H1 (cell line): Measurements from ENCODE around the gene BFSP2. TPM values are rescaled to one million over a fixed set of nuclear protein-coding genes. Genes with fewer than 3 reads are reported as not detected.
"Not testable (repeated sequence)": the region's sequence is repeated elsewhere in the genome, so short reads cannot be mapped to it uniquely, and the experiment has no call there.

Experiments
- CTCF ChIA-PET: fragments of 300-600 bp; sonication (Branson Sonifier 250); formaldehyde crosslinking; loops from one replicate; lab custom pipeline; 2021; ENCODE audit not compliant: partially characterized antibody; lab: Charles Lee
- POLR2A ChIA-PET: fragments of 300-600 bp; sonication (Branson Sonifier 250); formaldehyde crosslinking; loops from one replicate; lab custom pipeline; 2021; ENCODE audit warnings: inconsistent platforms; ENCODE audit not compliant: partially characterized antibody; lab: Charles Lee
- DNase-seq, 2 experiments: peaks; one replicate each; pipeline versions ENCODE4 v3.0.0 to v3.0.0-alpha.2; 2010 to 2022; ENCODE audit warnings: low spot score in 2 of 2, low read depth in 1 of 2, mixed read lengths in 1 of 2
- FAIRE-seq: peaks from 2 replicates; lab custom pipeline; 2011; peaks lifted over from hg19 to GRCh38; lab: Jason Lieb, UNC
- H2AFZ ChIP-seq: 2 replicates; pipeline ENCODE4 v1.8.1; 2012; ENCODE audit warnings: low read length, inconsistent platforms
- H2AK5ac ChIP-seq: 2 replicates; pipeline ENCODE4 v1.6.1; 2013; ENCODE audit warnings: low read depth, low read length
- H2BK120ac ChIP-seq: replicated peaks from 2 replicates; pipeline ENCODE3; 2013; ENCODE audit warnings: low read depth, low read length, inconsistent platforms
- H2BK12ac ChIP-seq: 2 replicates; pipeline ENCODE4 v1.6.1; 2013; ENCODE audit warnings: low read depth, low read length
- H2BK15ac ChIP-seq: 2 replicates; pipeline ENCODE4 v1.6.1; 2013; ENCODE audit warnings: low read length
- H2BK20ac ChIP-seq: 2 replicates; pipeline ENCODE4 v1.6.1; 2013; ENCODE audit warnings: low read length
- H2BK5ac ChIP-seq: 2 replicates; pipeline ENCODE4 v1.6.1; 2013; ENCODE audit warnings: low read depth, low read length
- H3K14ac ChIP-seq: 2 replicates; pipeline ENCODE4 v1.6.1; 2013; ENCODE audit warnings: inconsistent platforms; ENCODE audit not compliant: insufficient read length
- H3K18ac ChIP-seq: 2 replicates; pipeline ENCODE4 v1.6.1; 2013; ENCODE audit warnings: low read length; ENCODE audit errors: extremely low read depth
- H3K23ac ChIP-seq: 2 replicates; pipeline ENCODE4 v1.6.1; 2013; ENCODE audit warnings: inconsistent platforms; ENCODE audit not compliant: insufficient read length
- H3K23me2 ChIP-seq: 2 replicates; pipeline ENCODE4 v1.6.1; 2013; ENCODE audit warnings: low read depth, low read length
- H3K27ac ChIP-seq: 2 replicates; pipeline ENCODE4 v1.6.1; 2011; ENCODE audit warnings: low read depth, low read length, inconsistent platforms
- H3K27me3 ChIP-seq, 4 experiments: replicated peaks in 1 of 4; 1 replicate in 1 of 4; 2 replicates in 3 of 4; pipeline versions ENCODE4 v1.6.1 to v1.8.1; 2011 to 2013; ENCODE audit warnings: low read length in 3 of 4, mild to moderate bottlenecking in 3 of 4, inconsistent platforms in 2 of 4, mixed read lengths in 2 of 4, moderate library complexity in 1 of 4; ENCODE audit not compliant: control insufficient read depth in 3 of 4, insufficient read depth in 3 of 4; ENCODE audit errors: extremely low read depth in 1 of 4
- H3K36me3 ChIP-seq, 4 experiments: 2 replicates each; pipeline versions ENCODE4 v1.6.1 to v1.8.1; 2011 to 2013; ENCODE audit warnings: mild to moderate bottlenecking in 4 of 4, low read length in 3 of 4, moderate library complexity in 2 of 4, control low read depth in 1 of 4, inconsistent platforms in 1 of 4; ENCODE audit not compliant: insufficient read depth in 4 of 4, control insufficient read depth in 2 of 4
- H3K4ac ChIP-seq: replicated peaks from 2 replicates; pipeline ENCODE3; 2013; ENCODE audit warnings: low read length, low read depth, mixed read lengths, inconsistent platforms; ENCODE audit not compliant: insufficient read length
- H3K4me1 ChIP-seq, 4 experiments: replicated peaks in 1 of 4; 1 replicate in 1 of 4; 2 replicates in 3 of 4; pipeline versions ENCODE4 v1.6.1 to v1.8.1; 2011 to 2013; ENCODE audit warnings: low read length in 3 of 4, inconsistent platforms in 2 of 4, mixed read lengths in 1 of 4; ENCODE audit not compliant: insufficient read depth in 4 of 4, control insufficient read depth in 3 of 4
- H3K4me2 ChIP-seq, 2 experiments: 2 replicates each; pipeline versions ENCODE4 v1.6.1 to v1.8.1; 2011 to 2013; ENCODE audit warnings: low read depth in 2 of 2, low read length in 2 of 2, control low read depth in 1 of 2, inconsistent platforms in 1 of 2, mild to moderate bottlenecking in 1 of 2; ENCODE audit not compliant: insufficient read depth in 1 of 2
- H3K4me3 ChIP-seq, 4 experiments: fragments of 200-600, 300-600 bp in 1 of 4; sonication (generic), shearing (Covaris generic), sonication (Bioruptor Twin) in 1 of 4; 2 replicates each; pipeline versions ENCODE4 v1.5.1 to v1.8.1; 2011 to 2016; ENCODE audit warnings: low read length in 4 of 4, low read depth in 3 of 4, control low read depth in 2 of 4, inconsistent platforms in 2 of 4, mild to moderate bottlenecking in 2 of 4, mixed read lengths in 1 of 4, moderate library complexity in 1 of 4; ENCODE audit not compliant: insufficient read depth in 2 of 4; ENCODE audit errors: extremely low read depth in 1 of 4
- H3K56ac ChIP-seq: replicated peaks from 2 replicates; pipeline ENCODE3; 2013; ENCODE audit warnings: low read depth, mild to moderate bottlenecking, mixed read lengths, low read length, inconsistent platforms; ENCODE audit not compliant: insufficient read length
- H3K79me1 ChIP-seq: 2 replicates; pipeline ENCODE4 v1.6.1; 2013; ENCODE audit warnings: low read depth, low read length, control low read depth
- H3K79me2 ChIP-seq, 2 experiments: 2 replicates each; pipeline versions ENCODE4 v1.6.1 to v1.8.1; 2012 to 2013; ENCODE audit warnings: low read length in 2 of 2, mild to moderate bottlenecking in 2 of 2, inconsistent platforms in 1 of 2; ENCODE audit not compliant: insufficient read depth in 2 of 2, control insufficient read depth in 1 of 2
- H3K9ac ChIP-seq, 4 experiments: replicated peaks in 1 of 4; 1 replicate in 1 of 4; 2 replicates in 3 of 4; pipeline versions ENCODE4 v1.6.1 to v1.8.1; 2011 to 2013; ENCODE audit warnings: low read depth in 3 of 4, low read length in 3 of 4, control low read depth in 2 of 4, mild to moderate bottlenecking in 2 of 4, moderate library complexity in 2 of 4, inconsistent platforms in 1 of 4; ENCODE audit errors: extremely low read depth in 1 of 4
- H3K9me3 ChIP-seq, 2 experiments: 2 replicates each; pipeline versions ENCODE4 v1.6.1 to v1.8.1; 2012 to 2013; ENCODE audit warnings: mild to moderate bottlenecking in 2 of 2, moderate library complexity in 2 of 2, control low read depth in 1 of 2, inconsistent platforms in 1 of 2, low read depth in 1 of 2, low read length in 1 of 2, mixed read lengths in 1 of 2; ENCODE audit not compliant: insufficient read depth in 2 of 2
- H4K20me1 ChIP-seq, 2 experiments: replicated peaks in 1 of 2; 2 replicates each; pipeline versions ENCODE3 to v1.8.1; 2011 to 2013; ENCODE audit warnings: inconsistent platforms in 2 of 2, low read length in 2 of 2, mild to moderate bottlenecking in 1 of 2; ENCODE audit not compliant: insufficient read depth in 2 of 2, control insufficient read depth in 1 of 2
- H4K5ac ChIP-seq: 2 replicates; pipeline ENCODE4 v1.6.1; 2013; ENCODE audit warnings: low read length, low read depth, mixed read lengths, inconsistent platforms; ENCODE audit not compliant: insufficient read length
- H4K8ac ChIP-seq: 2 replicates; pipeline ENCODE4 v1.8.0; 2013; ENCODE audit warnings: mild to moderate bottlenecking, moderate library complexity, low read length, inconsistent platforms; ENCODE audit not compliant: insufficient read depth; ENCODE audit errors: extremely low read depth
- H4K91ac ChIP-seq: replicated peaks from 2 replicates; pipeline ENCODE3; 2013; ENCODE audit warnings: low read length, mixed read lengths, inconsistent platforms; ENCODE audit not compliant: insufficient read length
- WGBS, 2 experiments: shearing (Covaris generic) in 1 of 2; methylation state at CpG; one replicate each; pipeline versions ENCODE4 v1.1.6 to v1.1.7; 2013 to 2015; ENCODE audit warnings: low lambda C conversion rate in 2 of 2, mixed read lengths in 2 of 2, inconsistent platforms in 1 of 2, low coverage in 1 of 2, missing lambda C conversion rate in 1 of 2; ENCODE audit not compliant: insufficient replicate concordance in 2 of 2, insufficient coverage in 1 of 2, insufficient read length in 1 of 2; ENCODE audit errors: extremely low coverage in 1 of 2, missing lambda C conversion rate in 1 of 2; 5-methylcytosine and 5-hydroxymethylcytosine counted together
- polyA plus RNA-seq, 7 experiments: library from polyadenylated mRNA; depleted of rRNA in 3 of 7; stranded (reverse) in 5 of 7; unstranded in 2 of 7; fragments of >200 nt in 5 of 7; fragments of 200-250 nt in 2 of 7; gene quantifications; 1 replicate in 5 of 7; 2 replicates in 1 of 7; 4 replicates in 1 of 7; pipeline versions ENCODE4 v1.2.1 to v1.2.3, GENCODE V29; 2011 to 2013; ENCODE audit warnings: missing spikeins in 2 of 7, mixed read lengths in 2 of 7
- total RNA-seq: library from RNA; stranded (reverse); fragmentation: NEBNext Ultra II Directional; extraction: Animal tissue kit (Norgen Biotek cat#: 25700); gene quantifications from 2 replicates; pipeline ENCODE4 v1.2.1, GENCODE V29; 2021

Gene BFSP2
- total and polyA plus RNA-seq, 2 of the 8 experiments (the other 6 are each of a cell fraction or from before 2014, with no cell fraction given), result not detected

GRCh38 chr3:133502542-133502941 is 102.7 kb downstream of the BFSP2 start:
- H2AK5ac ChIP-seq, H2BK15ac ChIP-seq, H4K8ac ChIP-seq, H3K23ac ChIP-seq, H2AFZ ChIP-seq, H3K9ac ChIP-seq, H3K4me2 ChIP-seq, H4K20me1 ChIP-seq, H4K91ac ChIP-seq, FAIRE-seq, H3K18ac ChIP-seq, DNase-seq, H2BK120ac ChIP-seq, H3K79me1 ChIP-seq, H3K4ac ChIP-seq, H3K23me2 ChIP-seq, H4K5ac ChIP-seq, H3K79me2 ChIP-seq, H3K56ac ChIP-seq, H2BK12ac ChIP-seq, H3K27ac ChIP-seq, H3K4me3 ChIP-seq, H2BK20ac ChIP-seq, POLR2A ChIA-PET, H2BK5ac ChIP-seq, H3K4me1 ChIP-seq, H3K27me3 ChIP-seq, H3K9me3 ChIP-seq, H3K14ac ChIP-seq, H3K36me3 ChIP-seq, CTCF ChIA-PET: not testable (repeated sequence)
- no CpG with 5 or more reads among the region's 2 CpGs for WGBS, 2 experiments
